Astrocyte of the cerebellum (primary cell): Measurements from ENCODE around the gene UBR2.
"Not testable (repeated sequence)": the region's sequence is repeated elsewhere in the genome, so short reads cannot be mapped to it uniquely, and the experiment has no call there.

ENCODE experiments used
- DNase-seq: peaks from one replicate; pipeline ENCODE4 v3.0.0-alpha.2; 2011; ENCODE audit warnings: low read depth
- H3K4me3 ChIP-seq: 2 replicates; pipeline ENCODE4 v1.5.1; 2011; ENCODE audit warnings: mild to moderate bottlenecking, low read depth, low read length, moderate library complexity
- CTCF ChIP-seq: IDR thresholded peaks from 2 replicates; pipeline ENCODE4 v1.5.1; 2012; ENCODE audit warnings: low read length, low read depth, moderate library complexity, mild to moderate bottlenecking; ENCODE audit errors: missing control alignments
- in situ Hi-C: cut with HindIII; loops from 2 replicates; pipeline ENCODE4 v1.10.0; 2017; ENCODE audit warnings: low sequenced_read_pairs

Gene UBR2

GRCh38 chr6:42562788-42563405, 932 bp upstream of the UBR2 start:
- DNase-seq, result no peak
- in situ Hi-C loops, result loop anchor here (25.0 kb wide), 1 partner anchor 776 kb away; the partner anchor contains the start of genes FRS3, PRICKLE4 and TOMM6
- H3K4me3 ChIP-seq, result no peak overlapping the region
- no peak for TF ChIP-seq CTCF

GRCh38 chr6:42564506-42564825, 637 bp downstream of the UBR2 start:
- TF ChIP-seq CTCF, result no peak
- in situ Hi-C loops, result loop anchor here (25.0 kb wide), 1 partner anchor 777 kb away; the partner anchor contains the start of genes FRS3, PRICKLE4 and TOMM6
- DNase-seq, result no peak
- peak overlapping the region; percentile 96 for H3K4me3 ChIP-seq

GRCh38 chr6:42565823-42566613, 2.2 kb downstream of the UBR2 start:
- no peak for DNase-seq
- peak overlapping the region; percentile 96 for H3K4me3 ChIP-seq
- in situ Hi-C loops, result loop anchor here (25.0 kb wide), 1 partner anchor 779 kb away; the partner anchor contains the start of genes FRS3, PRICKLE4 and TOMM6
- no peak for TF ChIP-seq CTCF

- no peak overlapping the region for H3K4me3 ChIP-seq
- in situ Hi-C loops, result loop anchor here (25.0 kb wide), 1 partner anchor 779 kb away; the partner anchor contains the start of genes FRS3, PRICKLE4 and TOMM6
- no peak for TF ChIP-seq CTCF
- DNase-seq, result no peak
These were observed 2.9 kb downstream of the UBR2 start for GRCh38 chr6:42566614-42567208.

GRCh38 chr6:42567237-42567636, 3.4 kb downstream of the UBR2 start:
- not testable (repeated sequence) for DNase-seq
- in situ Hi-C loops, result loop anchor here (25.0 kb wide), 1 partner anchor 780 kb away; the partner anchor contains the start of genes FRS3, PRICKLE4 and TOMM6

GRCh38 chr6:42569102-42570028, 5.5 kb downstream of the UBR2 start:
- peak; percentile 10 for TF ChIP-seq CTCF
- in situ Hi-C loops, result loop anchor here (25.0 kb wide), 1 partner anchor 782 kb away; the partner anchor contains the start of genes FRS3, PRICKLE4 and TOMM6
- DNase-seq, result peak; percentile 96
- no peak overlapping the region for H3K4me3 ChIP-seq

More at GRCh38 chr6:42567237-42567636, 3.4 kb downstream of the UBR2 start:
- not testable (repeated sequence) for H3K4me3 ChIP-seq
